ENCODE results near the gene REM2.
A peak's percentile ranks its signal among the peaks of the same experiment; 100 is the strongest.
"Not testable (repeated sequence)": the region's sequence is repeated elsewhere in the genome, so short reads cannot be mapped to it uniquely, and the experiment has no call there.

Gene REM2

DNA sequence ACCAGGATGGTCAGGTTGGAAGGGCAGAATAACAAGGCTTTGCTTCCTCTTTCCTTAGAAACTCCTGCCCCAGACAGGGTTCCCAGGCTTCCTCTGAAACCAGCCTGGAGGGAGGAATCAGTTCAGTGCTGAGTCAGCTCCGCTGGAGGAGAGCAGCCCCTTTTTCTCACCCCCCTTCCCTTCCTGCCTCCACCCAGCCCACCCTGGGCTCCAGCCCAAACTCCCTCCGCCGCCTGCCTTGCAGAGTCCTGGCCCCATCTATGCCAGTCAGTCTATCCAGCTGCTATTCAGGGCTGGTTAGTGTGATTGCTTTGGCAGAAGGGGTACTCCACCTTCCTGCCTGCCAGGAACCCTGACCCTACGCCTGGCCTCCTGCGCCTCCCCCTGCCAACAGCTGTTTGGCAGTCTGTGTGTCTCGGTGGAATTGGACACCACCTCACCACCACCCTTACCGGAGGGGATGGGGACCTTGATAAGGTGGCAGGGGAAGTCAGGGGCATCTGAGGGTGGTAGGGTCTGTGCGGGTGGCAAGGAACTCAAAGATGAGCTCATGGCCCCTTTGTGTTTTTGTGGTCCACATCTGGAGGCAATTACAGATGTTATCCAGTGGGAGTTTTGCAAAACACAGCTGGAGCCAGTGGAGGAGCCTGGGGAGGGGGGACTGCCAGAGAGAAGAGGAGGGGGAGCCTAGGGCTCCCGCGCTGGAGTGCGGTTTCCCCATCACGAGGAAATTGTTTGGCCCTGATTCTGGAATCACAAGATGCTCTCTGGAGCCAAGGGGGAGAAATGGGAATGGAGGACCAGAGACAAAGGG, 34.5 kb upstream of the REM2 start:
- peak; percentile 66 to 88 for DNase-seq

DNA sequence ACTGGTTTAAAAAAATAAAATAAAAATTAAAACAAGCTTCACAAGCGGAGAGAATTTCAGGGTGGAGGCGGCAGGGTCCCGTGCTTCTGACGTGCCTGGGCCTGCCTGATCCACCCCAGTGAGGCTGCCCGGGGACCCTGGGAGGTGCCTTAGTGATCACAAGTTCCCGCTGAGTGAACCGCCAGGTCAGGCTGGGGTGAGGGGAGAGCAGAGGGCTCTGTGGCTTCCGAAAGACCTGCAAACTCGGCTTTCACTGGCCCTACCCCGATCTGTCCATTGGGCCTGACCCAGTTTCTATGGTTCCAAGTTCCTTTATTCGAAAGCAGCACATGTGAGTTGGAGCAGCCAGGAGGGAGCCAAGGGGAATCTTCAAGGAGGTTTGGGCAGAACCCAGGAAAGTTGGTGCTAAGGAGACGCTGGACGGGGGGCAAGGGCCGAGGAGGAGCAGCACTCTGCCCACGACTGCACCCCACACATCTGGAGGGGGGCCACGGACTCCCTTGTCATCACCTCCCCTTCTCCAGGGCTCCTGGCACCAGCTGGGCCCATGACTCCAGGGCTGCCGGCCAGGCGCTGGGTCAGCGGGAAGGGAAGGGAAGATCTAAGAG, 33.7 kb upstream of the REM2 start:
- peak in 1 of 2 experiments; percentile 49 for DNase-seq

DNA sequence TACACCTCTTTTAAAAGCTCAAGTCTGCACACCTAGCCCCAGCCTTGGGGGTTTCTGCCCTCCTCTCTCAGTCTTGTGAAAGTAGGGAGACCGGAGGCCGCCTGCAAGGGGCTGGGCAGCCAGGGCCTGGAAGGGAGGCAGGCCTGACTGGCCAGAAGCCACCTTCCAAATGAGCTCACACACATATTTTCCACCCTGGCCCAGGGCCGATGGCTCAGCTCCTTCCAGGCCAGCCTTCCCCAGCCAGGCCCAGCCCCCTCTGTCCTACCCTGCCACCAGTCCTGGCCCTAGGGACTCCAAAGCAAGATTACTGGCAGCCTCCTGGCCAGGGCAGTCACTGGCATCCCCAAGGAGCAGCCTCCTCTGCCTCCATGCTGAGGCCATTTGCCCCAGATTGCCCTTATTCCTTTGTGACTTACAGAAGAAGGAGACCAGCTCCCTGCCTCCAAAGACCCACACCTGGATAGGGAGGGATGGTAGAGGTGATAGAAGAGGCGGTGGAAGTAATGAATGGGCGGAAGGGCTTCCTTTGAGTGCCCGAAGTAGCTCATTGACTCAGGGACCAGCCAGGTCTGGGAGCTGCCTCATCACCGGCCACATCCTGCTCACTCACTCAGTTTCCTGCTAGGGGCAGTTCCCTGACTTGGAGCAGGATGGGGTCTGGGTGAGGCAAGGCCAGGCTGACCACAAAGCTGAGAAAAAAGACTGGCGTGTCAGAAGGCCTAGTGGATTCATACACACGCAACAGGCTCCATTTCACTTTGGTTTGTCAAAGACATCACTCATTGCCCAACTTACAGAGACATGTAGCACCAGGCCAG, 31.9 kb upstream of the REM2 start:
- DNase-seq, result peak; percentile 68 to 79

DNA sequence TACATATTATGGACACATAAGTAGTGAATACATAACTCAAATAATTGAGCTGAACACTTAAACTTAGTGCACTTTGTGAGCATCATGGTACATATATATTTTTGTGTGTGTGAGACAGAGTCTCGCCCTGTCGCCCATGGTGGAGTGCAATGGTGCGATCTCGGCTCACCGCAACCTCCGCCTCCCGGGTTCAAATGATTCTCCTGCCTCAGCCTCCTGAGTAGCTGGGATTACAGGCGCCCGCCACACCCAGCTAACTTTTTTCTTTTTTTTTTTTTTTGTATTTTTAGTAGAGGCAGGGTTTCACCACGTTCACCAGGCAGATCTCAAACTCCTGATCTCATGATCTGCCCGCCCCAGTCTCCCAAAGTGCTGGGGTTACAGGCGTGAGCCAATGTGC, 30.8 kb upstream of the REM2 start:
- DNase-seq, result not testable (repeated sequence)

DNA sequence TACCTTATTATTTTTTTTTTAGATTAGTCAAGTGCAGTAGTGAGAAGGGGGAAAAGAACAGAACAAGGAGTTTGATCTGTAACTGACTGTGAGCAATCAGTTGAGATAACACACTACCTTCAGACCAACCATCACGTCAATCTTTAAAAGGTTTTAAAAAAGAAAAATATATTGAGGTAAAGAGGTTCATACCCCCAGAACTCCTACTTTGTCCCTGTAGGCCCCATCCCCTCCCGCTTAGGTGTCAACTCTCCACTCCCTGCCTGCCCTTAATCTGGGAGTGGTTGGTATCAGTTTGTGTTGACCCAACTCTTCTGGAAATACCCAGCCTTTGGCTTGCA, 30.5 kb upstream of the REM2 start:
- DNase-seq, result no peak

DNA sequence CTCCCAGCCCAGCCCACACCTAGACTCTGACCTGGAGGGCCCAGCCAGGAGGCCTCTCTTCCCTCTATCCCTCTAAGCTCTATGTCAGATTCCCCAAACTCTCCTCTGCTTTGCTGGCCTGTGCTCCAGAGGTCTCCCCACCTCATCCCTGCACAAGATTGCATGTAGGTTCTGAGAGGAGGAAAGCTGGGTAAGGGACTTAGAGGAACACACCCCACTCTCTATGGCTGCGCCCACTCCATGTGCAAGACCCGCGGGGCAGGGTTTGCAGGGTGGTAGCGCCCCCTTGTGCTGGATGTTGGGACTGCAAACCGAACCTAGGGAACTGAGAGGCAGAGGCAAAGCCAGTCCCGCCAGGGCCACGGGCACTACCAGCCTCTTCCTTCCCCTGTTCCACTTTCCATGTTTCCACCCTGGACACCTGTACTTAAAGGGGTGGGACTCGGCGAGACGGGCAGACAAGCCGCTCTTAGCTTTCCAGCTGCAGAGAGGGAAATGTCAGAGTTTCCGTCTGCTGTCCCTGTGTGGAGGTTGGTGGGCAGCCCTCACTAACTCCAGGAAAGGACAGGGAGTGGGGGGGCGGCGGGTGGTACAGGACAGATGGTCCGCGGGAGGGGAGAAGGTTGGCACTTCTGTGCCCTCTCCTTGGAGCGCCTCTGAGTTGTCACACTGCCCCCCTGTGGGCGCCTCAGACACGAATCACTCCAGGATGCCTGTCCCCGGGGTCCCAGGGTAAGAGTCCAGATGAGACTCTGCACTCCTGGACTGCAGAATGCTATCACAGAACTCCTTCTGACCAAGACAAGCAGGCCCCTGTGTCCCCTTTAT, 29.9 kb upstream of the REM2 start:
- peak; percentile 75 to 89 for DNase-seq

DNA sequence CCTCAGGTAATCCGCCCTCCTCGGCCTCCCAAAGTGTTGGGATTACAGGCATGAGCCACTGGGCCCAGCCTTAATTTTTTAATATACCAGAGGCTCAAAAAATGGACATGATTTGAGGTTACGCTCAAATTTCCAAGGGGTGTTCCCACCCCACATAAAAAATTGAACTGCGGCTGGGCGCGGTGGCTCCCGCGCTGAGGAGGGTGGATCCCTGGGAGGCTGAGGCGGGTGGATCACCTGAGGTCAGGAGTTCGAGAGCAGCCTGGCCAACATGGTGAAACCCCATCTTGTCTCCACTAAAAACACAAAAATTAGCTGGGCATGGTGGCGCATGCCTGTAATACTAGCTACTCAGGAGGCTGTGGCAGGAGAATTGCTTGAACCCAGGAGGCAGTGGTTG, 28.7 kb upstream of the REM2 start:
- DNase-seq, result not testable (repeated sequence)

DNA sequence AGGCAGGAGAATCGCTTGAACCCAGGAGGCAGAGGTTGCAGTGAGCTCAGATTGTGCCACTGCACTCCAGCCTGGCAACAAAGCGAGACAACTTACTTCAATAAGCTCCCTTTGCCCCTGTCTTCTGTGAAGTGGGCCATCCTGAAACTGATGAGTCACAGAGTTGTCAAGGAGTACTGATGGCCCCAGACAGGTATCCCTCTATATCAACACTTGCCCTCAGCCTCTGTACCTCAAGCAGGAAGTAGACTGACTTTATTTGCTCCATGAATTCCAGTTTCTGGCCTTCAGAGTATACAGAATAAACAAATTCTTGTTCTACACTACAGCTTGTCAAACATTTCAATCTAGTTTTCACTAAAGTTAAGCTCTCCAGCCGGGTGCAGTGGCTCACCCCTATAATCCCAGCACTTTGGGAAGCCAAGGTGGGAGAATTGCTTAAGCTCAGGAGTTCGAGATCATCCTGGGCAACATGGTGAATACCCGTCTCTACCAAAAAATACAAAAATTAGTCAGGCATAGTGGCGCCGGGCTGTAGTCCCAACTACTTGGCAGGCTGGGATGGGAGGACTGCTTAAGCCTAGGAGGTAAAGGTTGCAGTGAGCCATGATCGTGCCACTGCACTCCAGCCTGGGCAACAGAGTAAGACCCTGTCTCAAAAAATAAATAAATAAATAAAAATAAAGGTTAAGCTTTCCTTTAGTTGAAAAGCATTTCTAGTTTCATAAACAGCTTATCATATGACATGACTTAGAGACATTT, 27.9 kb upstream of the REM2 start:
- no peak for DNase-seq

DNA sequence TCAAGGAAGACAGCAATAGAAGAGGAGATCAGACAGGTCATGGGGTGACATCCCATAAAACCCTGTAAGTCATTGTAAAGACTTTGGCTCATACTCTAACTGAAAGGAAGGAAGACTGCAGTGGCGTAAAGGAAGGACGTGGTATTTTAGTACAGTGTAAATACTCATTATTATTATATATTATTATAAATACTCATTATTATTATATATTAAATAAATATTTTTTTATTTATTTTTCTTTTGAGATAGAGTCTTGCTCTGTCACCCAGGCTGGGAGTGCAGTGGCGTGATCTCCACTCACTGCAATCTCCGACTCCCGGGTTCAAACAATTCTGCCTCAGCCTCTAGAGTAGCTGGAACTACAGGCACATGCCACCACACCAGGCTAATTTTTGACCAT, 26.6 kb upstream of the REM2 start:
- DNase-seq, result no peak

DNA sequence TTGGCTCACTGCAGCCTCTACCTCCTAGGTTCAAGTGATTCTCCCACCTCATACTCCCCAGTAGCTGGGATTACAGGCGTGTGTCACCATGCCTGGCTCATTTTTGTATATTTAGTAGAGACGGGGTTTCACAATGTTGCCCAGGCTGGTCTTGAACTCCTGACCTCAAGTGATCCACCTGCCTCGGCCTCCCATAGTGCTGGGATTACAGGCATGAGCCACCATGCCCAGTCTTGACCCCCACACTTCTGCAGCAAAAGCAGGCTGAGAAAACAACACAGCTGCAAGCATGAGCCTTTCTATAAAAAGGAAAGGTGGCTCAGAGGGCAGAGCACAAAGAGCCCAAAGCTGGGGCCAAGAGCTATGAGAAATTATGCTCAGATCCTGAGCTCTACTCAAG, 22.6 kb upstream of the REM2 start:
- not testable (repeated sequence) for DNase-seq

DNA sequence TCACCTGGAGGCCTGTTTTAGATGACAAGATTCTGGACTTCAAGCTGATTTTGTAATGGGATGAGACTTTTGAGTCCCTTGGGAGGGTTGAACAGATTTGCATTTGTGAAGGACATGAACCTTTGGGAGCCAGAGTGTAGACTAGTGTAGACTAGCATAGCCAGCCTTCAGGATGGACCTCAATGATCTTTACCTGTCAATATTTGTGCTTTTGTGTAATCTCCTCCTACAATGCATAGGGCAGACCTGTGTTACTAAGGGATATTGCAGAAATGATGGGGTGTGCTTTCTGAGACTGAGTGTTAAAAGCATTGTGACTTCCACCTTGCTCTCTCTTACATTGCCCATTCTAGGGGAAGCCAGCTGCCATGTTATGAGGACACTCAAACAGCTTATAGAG, 21.4 kb upstream of the REM2 start:
- no peak for DNase-seq

DNA sequence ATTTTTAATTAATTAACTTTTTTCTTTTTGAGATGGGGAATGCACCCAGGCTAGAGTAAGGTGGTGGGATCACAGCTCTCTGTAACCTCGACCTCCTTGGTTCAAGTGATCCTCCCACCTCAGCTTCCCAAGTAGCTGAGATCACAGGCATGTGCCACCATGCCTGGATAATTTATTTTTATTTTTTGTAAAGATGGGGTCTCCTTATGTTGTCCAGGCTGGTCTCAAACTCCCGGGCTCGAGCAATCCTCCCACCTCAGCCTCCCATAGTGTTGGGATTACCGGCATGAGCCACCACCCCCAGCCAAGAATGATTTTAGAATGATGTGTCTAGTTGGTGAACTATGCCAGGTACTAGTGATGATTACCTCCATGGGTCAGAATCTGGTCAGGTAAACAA, 18.0 kb upstream of the REM2 start:
- no peak for DNase-seq

DNA sequence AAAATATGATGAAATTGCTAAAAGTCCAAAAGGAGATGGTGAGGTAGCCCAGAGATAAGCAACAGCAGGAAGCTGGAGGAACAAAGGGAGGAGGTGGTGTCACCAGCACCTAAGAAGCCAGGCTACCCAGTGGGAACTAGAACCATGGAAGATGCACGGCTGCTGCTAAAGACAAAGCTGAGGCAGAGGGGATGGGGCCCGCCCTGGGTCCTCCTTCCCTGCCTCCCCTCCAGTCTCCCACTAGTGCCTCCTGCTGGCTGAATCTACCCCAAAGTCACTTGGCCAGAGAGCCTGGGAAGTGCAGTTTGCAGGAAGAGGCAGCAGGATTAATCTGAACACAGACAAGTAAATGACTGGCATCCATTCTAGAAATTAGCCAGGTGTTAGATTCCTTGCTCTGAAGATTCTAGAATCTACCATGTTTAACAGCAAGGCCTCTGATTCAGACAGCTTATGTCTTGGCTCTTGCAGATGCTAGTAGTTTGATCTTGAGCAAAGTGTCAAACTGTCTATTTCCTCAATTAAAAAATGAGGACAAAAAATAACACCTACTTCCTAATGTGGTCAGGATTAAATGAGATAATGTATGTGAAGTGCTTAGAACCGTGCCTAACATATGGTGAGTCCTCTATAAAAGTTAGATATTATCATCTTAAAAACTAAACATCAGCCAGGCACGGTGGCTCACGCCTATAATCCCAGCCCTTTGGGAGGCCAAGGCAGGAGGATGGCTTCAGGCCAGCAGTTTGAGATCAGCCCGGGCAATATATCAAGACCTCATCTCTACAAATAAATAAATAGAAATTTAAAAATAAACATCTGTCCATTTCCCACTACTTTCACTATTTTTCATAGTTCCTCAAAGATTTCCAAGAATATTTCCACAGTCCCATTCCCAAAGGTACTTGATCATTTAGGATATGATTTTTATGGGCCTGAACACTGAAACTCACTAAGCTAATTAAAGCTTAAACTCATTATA, 17.3 kb upstream of the REM2 start:
- no peak for DNase-seq

DNA sequence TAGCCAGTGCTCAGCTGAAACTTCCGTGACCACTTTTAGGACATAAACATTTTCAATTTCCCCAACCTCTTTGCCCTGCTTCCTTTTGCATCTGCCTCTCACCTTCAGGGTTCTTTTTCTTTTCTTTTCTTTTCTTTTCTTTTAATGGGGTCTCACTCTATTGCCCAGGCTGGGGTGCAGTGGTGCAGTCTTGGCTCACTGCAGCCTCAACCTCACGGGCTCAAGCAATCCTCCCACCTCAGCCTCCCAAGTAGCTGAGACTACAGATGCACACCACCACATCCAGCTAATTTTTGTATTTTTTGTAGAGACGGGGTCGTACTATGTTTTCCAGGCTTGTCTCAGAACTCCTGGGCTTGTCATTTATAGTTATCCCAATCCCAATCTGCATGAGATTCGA, 16.1 kb upstream of the REM2 start:
- DNase-seq, result no peak

DNA sequence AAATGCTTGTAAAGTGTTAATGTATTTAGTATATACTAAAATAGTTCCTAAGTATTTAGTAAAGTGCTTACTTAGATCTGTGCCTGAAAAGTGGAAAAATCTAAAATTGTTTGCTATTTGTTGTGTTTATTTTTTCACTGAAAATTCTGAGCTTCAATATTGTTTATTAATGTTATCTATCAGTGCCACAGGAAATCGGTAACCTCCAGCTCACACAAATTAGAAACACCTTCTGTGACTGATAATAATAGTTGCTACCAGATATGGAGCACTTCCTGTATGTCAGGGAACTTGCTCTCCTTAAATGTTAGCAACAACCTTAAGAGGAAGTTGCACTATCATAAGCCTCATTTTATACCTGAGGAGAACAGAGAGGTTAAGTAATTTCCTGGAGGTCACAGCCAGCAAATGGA, 12.2 kb upstream of the REM2 start:
- no peak for DNase-seq

DNA sequence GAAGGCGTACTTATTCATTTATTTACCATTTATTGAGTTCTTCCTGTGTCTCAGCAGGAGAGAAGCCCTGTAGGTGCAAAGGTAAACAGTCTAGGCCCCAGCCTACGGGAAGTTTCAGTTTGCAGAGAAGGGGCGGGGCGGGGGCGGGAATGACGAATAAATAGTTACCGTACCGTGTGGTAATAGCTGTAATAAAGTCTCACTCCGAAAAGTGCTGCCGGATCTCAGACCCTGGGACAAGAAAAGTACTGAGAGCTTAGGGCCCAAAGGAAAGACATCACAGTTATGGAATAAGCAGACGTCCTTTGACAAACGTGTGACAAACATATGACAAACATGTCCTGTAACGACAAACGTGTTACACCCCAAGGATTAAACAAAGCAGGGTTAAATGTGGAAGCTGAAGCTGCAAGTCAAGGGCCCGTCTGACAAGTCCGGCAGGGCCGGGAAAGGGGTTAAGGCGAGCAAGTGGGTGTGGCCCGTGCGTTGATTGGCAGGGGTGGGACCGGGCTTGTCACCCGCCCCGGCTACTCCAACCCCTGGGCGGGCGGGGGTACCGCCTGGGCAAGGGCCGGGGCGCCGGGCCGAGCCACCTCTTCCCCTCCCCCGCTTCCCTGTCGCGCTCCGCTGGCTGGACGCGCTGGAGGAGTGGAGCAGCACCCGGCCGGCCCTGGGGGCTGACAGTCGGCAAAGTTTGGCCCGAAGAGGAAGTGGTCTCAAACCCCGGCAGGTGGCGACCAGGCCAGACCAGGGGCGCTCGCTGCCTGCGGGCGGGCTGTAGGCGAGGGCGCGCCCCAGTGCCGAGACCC, 11.6 kb upstream of the REM2 start, which contains the start of gene LRP10:
TSS of gene LRP10 (plus strand) at position 517 of the 809 bp plus-strand sequence. CDS start 564 bp downstream, outside the sequence.
- peak; percentile 38 to 78 for DNase-seq

DNA sequence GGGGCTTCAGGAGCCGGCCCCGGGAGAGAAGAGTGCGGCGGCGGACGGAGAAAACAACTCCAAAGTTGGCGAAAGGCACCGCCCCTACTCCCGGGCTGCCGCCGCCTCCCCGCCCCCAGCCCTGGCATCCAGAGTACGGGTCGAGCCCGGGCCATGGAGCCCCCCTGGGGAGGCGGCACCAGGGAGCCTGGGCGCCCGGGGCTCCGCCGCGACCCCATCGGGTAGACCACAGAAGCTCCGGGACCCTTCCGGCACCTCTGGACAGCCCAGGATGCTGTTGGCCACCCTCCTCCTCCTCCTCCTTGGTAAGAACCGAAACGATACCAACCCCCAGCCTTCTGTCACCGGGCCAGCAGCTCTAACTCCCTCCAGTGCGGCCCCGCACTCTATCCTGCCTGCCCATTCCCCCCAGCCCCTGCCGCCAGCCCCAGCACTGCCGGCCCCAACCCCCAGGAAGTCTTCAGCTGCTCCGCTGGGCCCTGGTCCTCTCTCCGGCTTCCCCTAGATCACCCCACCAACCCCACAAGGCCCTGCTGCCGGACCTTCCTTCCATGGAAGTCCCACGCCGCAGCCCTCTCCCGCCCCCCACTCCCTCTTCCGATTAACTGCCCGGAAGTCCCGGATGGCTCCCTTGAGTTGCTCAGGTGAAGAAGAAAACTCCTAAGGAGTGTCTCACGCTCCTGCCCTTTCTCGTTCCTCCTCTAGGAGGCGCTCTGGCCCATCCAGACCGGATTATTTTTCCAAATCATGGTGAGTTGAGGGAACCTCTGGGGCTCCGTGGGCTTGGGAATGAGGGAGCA, 10.8 kb upstream of the REM2 start:
- DNase-seq, result peak; percentile 70 to 82

DNA sequence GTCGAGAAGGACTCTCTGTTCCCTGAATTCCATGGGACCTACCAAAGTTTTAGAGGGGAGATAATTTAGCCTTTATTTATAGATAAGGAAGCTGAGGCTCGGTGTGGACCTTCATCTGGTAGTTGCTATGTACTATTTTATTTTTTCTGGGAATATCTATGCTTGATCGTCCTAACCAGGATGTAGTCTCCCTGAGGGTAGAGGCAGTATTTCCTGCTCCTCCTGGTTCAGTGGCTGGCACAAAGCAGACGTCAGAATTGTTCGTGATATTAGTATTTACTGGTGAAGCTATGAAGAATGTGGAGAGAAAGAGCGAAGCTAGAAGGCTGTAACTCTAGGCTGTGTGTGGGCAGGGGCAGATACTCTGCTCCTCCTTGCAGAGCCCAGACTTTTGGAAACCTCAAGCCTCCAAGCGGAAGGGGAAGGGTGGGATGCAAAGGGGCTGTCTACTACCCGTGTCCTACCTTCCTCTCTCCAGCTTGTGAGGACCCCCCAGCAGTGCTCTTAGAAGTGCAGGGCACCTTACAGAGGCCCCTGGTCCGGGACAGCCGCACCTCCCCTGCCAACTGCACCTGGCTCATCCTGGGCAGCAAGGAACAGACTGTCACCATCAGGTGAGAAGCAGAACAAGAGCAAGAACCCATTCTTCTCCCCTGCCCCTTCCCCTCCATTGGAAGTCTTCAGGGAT, 10.0 kb upstream of the REM2 start:
- DNase-seq, result no peak
